DND-41 (cell line): ENCODE data around the gene DAPP1.

Experiments used
- EZH2 ChIP-seq: IDR thresholded peaks from 3 replicates; pipeline ENCODE4 v1.6.1; 2012; ENCODE audit warnings: borderline replicate concordance, low read depth, mild to moderate bottlenecking, moderate library complexity, low read length, inconsistent platforms; ENCODE audit not compliant: severe bottlenecking
- TF ChIP-seq, protein P1 (sequence below): IDR thresholded peaks from 2 replicates; pipeline ENCODE4 v1.5.1; 2012; ENCODE audit warnings: borderline replicate concordance, low read length, moderate library complexity, mild to moderate bottlenecking; ENCODE audit not compliant: poor library complexity, severe bottlenecking; ENCODE audit errors: extremely low read depth

DNA sequence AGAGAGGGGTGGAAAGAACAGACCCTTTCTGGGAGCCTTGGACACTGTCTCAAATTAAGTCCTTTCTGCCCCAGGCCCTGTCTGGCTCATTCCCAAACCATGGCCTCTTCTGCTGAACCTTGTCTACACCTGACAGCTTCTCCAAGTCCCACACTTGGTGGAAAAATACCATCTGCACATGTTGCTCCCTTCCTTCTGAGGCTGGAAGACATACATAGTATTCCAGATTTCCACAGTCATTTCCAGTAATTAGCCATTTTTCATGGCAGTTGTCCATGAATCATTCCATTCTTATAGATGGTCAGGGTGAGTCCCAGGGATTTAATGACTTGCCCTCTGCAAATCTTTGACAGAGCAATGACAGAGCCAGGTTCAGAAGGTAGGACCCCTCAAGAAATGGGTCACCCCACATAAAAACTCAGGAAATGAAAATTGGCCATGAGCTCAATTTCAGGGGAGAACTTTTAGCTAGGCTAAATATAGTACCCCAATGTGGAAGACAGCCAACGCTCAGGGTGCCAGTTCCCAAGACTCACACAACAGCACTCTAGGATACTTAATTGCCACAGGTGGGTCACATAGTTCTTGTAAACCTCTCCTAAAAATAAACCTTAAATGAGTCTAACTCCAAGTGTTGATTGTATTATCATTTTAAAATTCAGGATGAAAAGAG lies 16.2 kb upstream of the DAPP1 start:
- TF ChIP-seq, protein P1, sequence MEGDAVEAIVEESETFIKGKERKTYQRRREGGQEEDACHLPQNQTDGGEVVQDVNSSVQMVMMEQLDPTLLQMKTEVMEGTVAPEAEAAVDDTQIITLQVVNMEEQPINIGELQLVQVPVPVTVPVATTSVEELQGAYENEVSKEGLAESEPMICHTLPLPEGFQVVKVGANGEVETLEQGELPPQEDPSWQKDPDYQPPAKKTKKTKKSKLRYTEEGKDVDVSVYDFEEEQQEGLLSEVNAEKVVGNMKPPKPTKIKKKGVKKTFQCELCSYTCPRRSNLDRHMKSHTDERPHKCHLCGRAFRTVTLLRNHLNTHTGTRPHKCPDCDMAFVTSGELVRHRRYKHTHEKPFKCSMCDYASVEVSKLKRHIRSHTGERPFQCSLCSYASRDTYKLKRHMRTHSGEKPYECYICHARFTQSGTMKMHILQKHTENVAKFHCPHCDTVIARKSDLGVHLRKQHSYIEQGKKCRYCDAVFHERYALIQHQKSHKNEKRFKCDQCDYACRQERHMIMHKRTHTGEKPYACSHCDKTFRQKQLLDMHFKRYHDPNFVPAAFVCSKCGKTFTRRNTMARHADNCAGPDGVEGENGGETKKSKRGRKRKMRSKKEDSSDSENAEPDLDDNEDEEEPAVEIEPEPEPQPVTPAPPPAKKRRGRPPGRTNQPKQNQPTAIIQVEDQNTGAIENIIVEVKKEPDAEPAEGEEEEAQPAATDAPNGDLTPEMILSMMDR, result no peak
- TF ChIP-seq EZH2, result no peak
